H1 (cell line): ENCODE data around the gene FNDC7. TPM values are rescaled to one million over a fixed set of nuclear protein-coding genes. Genes with fewer than 3 reads are reported as not detected.

Experiments
- CTCF ChIA-PET: fragments of 300-600 bp; sonication (Branson Sonifier 250); formaldehyde crosslinking; loops from one replicate; lab custom pipeline; 2021; ENCODE audit not compliant: partially characterized antibody; lab: Charles Lee
- POLR2A ChIA-PET: fragments of 300-600 bp; sonication (Branson Sonifier 250); formaldehyde crosslinking; loops from one replicate; lab custom pipeline; 2021; ENCODE audit warnings: inconsistent platforms; ENCODE audit not compliant: partially characterized antibody; lab: Charles Lee
- DNase-seq, 2 experiments: peaks; one replicate each; pipeline versions ENCODE4 v3.0.0 to v3.0.0-alpha.2; 2010 to 2022; ENCODE audit warnings: low spot score in 2 of 2, low read depth in 1 of 2, mixed read lengths in 1 of 2
- FAIRE-seq: peaks from 2 replicates; lab custom pipeline; 2011; peaks lifted over from hg19 to GRCh38; lab: Jason Lieb, UNC
- H2AFZ ChIP-seq: 2 replicates; pipeline ENCODE4 v1.8.1; 2012; ENCODE audit warnings: low read length, inconsistent platforms
- H2AK5ac ChIP-seq: 2 replicates; pipeline ENCODE4 v1.6.1; 2013; ENCODE audit warnings: low read depth, low read length
- H2BK120ac ChIP-seq: replicated peaks from 2 replicates; pipeline ENCODE3; 2013; ENCODE audit warnings: low read depth, low read length, inconsistent platforms
- H2BK12ac ChIP-seq: 2 replicates; pipeline ENCODE4 v1.6.1; 2013; ENCODE audit warnings: low read depth, low read length
- H2BK15ac ChIP-seq: 2 replicates; pipeline ENCODE4 v1.6.1; 2013; ENCODE audit warnings: low read length
- H2BK20ac ChIP-seq: 2 replicates; pipeline ENCODE4 v1.6.1; 2013; ENCODE audit warnings: low read length
- H2BK5ac ChIP-seq: 2 replicates; pipeline ENCODE4 v1.6.1; 2013; ENCODE audit warnings: low read depth, low read length
- H3K14ac ChIP-seq: 2 replicates; pipeline ENCODE4 v1.6.1; 2013; ENCODE audit warnings: inconsistent platforms; ENCODE audit not compliant: insufficient read length
- H3K18ac ChIP-seq: 2 replicates; pipeline ENCODE4 v1.6.1; 2013; ENCODE audit warnings: low read length; ENCODE audit errors: extremely low read depth
- H3K23ac ChIP-seq: 2 replicates; pipeline ENCODE4 v1.6.1; 2013; ENCODE audit warnings: inconsistent platforms; ENCODE audit not compliant: insufficient read length
- H3K23me2 ChIP-seq: 2 replicates; pipeline ENCODE4 v1.6.1; 2013; ENCODE audit warnings: low read depth, low read length
- H3K27ac ChIP-seq: 2 replicates; pipeline ENCODE4 v1.6.1; 2011; ENCODE audit warnings: low read depth, low read length, inconsistent platforms
- H3K27me3 ChIP-seq, 4 experiments: replicated peaks in 1 of 4; 1 replicate in 1 of 4; 2 replicates in 3 of 4; pipeline versions ENCODE4 v1.6.1 to v1.8.1; 2011 to 2013; ENCODE audit warnings: low read length in 3 of 4, mild to moderate bottlenecking in 3 of 4, inconsistent platforms in 2 of 4, mixed read lengths in 2 of 4, moderate library complexity in 1 of 4; ENCODE audit not compliant: control insufficient read depth in 3 of 4, insufficient read depth in 3 of 4; ENCODE audit errors: extremely low read depth in 1 of 4
- H3K36me3 ChIP-seq, 4 experiments: 2 replicates each; pipeline versions ENCODE4 v1.6.1 to v1.8.1; 2011 to 2013; ENCODE audit warnings: mild to moderate bottlenecking in 4 of 4, low read length in 3 of 4, moderate library complexity in 2 of 4, control low read depth in 1 of 4, inconsistent platforms in 1 of 4; ENCODE audit not compliant: insufficient read depth in 4 of 4, control insufficient read depth in 2 of 4
- H3K4ac ChIP-seq: replicated peaks from 2 replicates; pipeline ENCODE3; 2013; ENCODE audit warnings: low read length, low read depth, mixed read lengths, inconsistent platforms; ENCODE audit not compliant: insufficient read length
- H3K4me1 ChIP-seq, 4 experiments: replicated peaks in 1 of 4; 1 replicate in 1 of 4; 2 replicates in 3 of 4; pipeline versions ENCODE4 v1.6.1 to v1.8.1; 2011 to 2013; ENCODE audit warnings: low read length in 3 of 4, inconsistent platforms in 2 of 4, mixed read lengths in 1 of 4; ENCODE audit not compliant: insufficient read depth in 4 of 4, control insufficient read depth in 3 of 4
- H3K4me2 ChIP-seq, 2 experiments: 2 replicates each; pipeline versions ENCODE4 v1.6.1 to v1.8.1; 2011 to 2013; ENCODE audit warnings: low read depth in 2 of 2, low read length in 2 of 2, control low read depth in 1 of 2, inconsistent platforms in 1 of 2, mild to moderate bottlenecking in 1 of 2; ENCODE audit not compliant: insufficient read depth in 1 of 2
- H3K4me3 ChIP-seq, 4 experiments: fragments of 200-600, 300-600 bp in 1 of 4; sonication (generic), shearing (Covaris generic), sonication (Bioruptor Twin) in 1 of 4; 2 replicates each; pipeline versions ENCODE4 v1.5.1 to v1.8.1; 2011 to 2016; ENCODE audit warnings: low read length in 4 of 4, low read depth in 3 of 4, control low read depth in 2 of 4, inconsistent platforms in 2 of 4, mild to moderate bottlenecking in 2 of 4, mixed read lengths in 1 of 4, moderate library complexity in 1 of 4; ENCODE audit not compliant: insufficient read depth in 2 of 4; ENCODE audit errors: extremely low read depth in 1 of 4
- H3K56ac ChIP-seq: replicated peaks from 2 replicates; pipeline ENCODE3; 2013; ENCODE audit warnings: low read depth, mild to moderate bottlenecking, mixed read lengths, low read length, inconsistent platforms; ENCODE audit not compliant: insufficient read length
- H3K79me1 ChIP-seq: 2 replicates; pipeline ENCODE4 v1.6.1; 2013; ENCODE audit warnings: low read depth, low read length, control low read depth
- H3K79me2 ChIP-seq, 2 experiments: 2 replicates each; pipeline versions ENCODE4 v1.6.1 to v1.8.1; 2012 to 2013; ENCODE audit warnings: low read length in 2 of 2, mild to moderate bottlenecking in 2 of 2, inconsistent platforms in 1 of 2; ENCODE audit not compliant: insufficient read depth in 2 of 2, control insufficient read depth in 1 of 2
- H3K9ac ChIP-seq, 4 experiments: replicated peaks in 1 of 4; 1 replicate in 1 of 4; 2 replicates in 3 of 4; pipeline versions ENCODE4 v1.6.1 to v1.8.1; 2011 to 2013; ENCODE audit warnings: low read depth in 3 of 4, low read length in 3 of 4, control low read depth in 2 of 4, mild to moderate bottlenecking in 2 of 4, moderate library complexity in 2 of 4, inconsistent platforms in 1 of 4; ENCODE audit errors: extremely low read depth in 1 of 4
- H3K9me3 ChIP-seq, 2 experiments: 2 replicates each; pipeline versions ENCODE4 v1.6.1 to v1.8.1; 2012 to 2013; ENCODE audit warnings: mild to moderate bottlenecking in 2 of 2, moderate library complexity in 2 of 2, control low read depth in 1 of 2, inconsistent platforms in 1 of 2, low read depth in 1 of 2, low read length in 1 of 2, mixed read lengths in 1 of 2; ENCODE audit not compliant: insufficient read depth in 2 of 2
- H4K20me1 ChIP-seq, 2 experiments: replicated peaks in 1 of 2; 2 replicates each; pipeline versions ENCODE3 to v1.8.1; 2011 to 2013; ENCODE audit warnings: inconsistent platforms in 2 of 2, low read length in 2 of 2, mild to moderate bottlenecking in 1 of 2; ENCODE audit not compliant: insufficient read depth in 2 of 2, control insufficient read depth in 1 of 2
- H4K5ac ChIP-seq: 2 replicates; pipeline ENCODE4 v1.6.1; 2013; ENCODE audit warnings: low read length, low read depth, mixed read lengths, inconsistent platforms; ENCODE audit not compliant: insufficient read length
- H4K8ac ChIP-seq: 2 replicates; pipeline ENCODE4 v1.8.0; 2013; ENCODE audit warnings: mild to moderate bottlenecking, moderate library complexity, low read length, inconsistent platforms; ENCODE audit not compliant: insufficient read depth; ENCODE audit errors: extremely low read depth
- H4K91ac ChIP-seq: replicated peaks from 2 replicates; pipeline ENCODE3; 2013; ENCODE audit warnings: low read length, mixed read lengths, inconsistent platforms; ENCODE audit not compliant: insufficient read length
- CTCF ChIP-seq, 3 experiments: IDR thresholded peaks; 1 replicate in 2 of 3; 2 replicates in 1 of 3; pipeline versions ENCODE4 v1.5.1 to v1.6.1; 2011; ENCODE audit warnings: low read length in 3 of 3, mild to moderate bottlenecking in 3 of 3, inconsistent platforms in 2 of 3, low read depth in 1 of 3, moderate library complexity in 1 of 3; ENCODE audit not compliant: insufficient read depth in 1 of 3; ENCODE audit errors: control extremely low read depth in 1 of 3
- GTF2F1 ChIP-seq: IDR thresholded peaks from 2 replicates; pipeline ENCODE4 v1.6.1; 2012; ENCODE audit warnings: low read depth, low read length, improper control_type of control experiment, borderline replicate concordance
- RAD21 ChIP-seq, 2 experiments: IDR thresholded peaks in 1 of 2; conservative IDR thresholded peaks in 1 of 2; 2 replicates each; pipeline ENCODE4 v1.6.1; 2011; ENCODE audit warnings: low read depth in 2 of 2, low read length in 2 of 2, improper control_type of control experiment in 1 of 2, inconsistent platforms in 1 of 2, mild to moderate bottlenecking in 1 of 2, moderate library complexity in 1 of 2
- SIN3A ChIP-seq, 2 experiments: IDR thresholded peaks in 1 of 2; conservative IDR thresholded peaks in 1 of 2; 2 replicates each; pipeline ENCODE4 v1.6.1; 2011 to 2012; ENCODE audit warnings: low read length in 2 of 2, improper control_type of control experiment in 1 of 2, low read depth in 1 of 2, mild to moderate bottlenecking in 1 of 2
- TBP ChIP-seq: IDR thresholded peaks from 2 replicates; pipeline ENCODE4 v1.6.1; 2011; ENCODE audit warnings: low read depth, low read length, improper control_type of control experiment
- YY1 ChIP-seq: IDR thresholded peaks from 2 replicates; pipeline ENCODE4 v1.6.1; 2011; ENCODE audit warnings: low read depth, mild to moderate bottlenecking, low read length
- WGBS, 2 experiments: shearing (Covaris generic) in 1 of 2; methylation state at CpG; one replicate each; pipeline versions ENCODE4 v1.1.6 to v1.1.7; 2013 to 2015; ENCODE audit warnings: low lambda C conversion rate in 2 of 2, mixed read lengths in 2 of 2, inconsistent platforms in 1 of 2, low coverage in 1 of 2, missing lambda C conversion rate in 1 of 2; ENCODE audit not compliant: insufficient replicate concordance in 2 of 2, insufficient coverage in 1 of 2, insufficient read length in 1 of 2; ENCODE audit errors: extremely low coverage in 1 of 2, missing lambda C conversion rate in 1 of 2; 5-methylcytosine and 5-hydroxymethylcytosine counted together
- polyA plus RNA-seq, 7 experiments: library from polyadenylated mRNA; depleted of rRNA in 3 of 7; stranded (reverse) in 5 of 7; unstranded in 2 of 7; fragments of >200 nt in 5 of 7; fragments of 200-250 nt in 2 of 7; gene quantifications; 1 replicate in 5 of 7; 2 replicates in 1 of 7; 4 replicates in 1 of 7; pipeline versions ENCODE4 v1.2.1 to v1.2.3, GENCODE V29; 2011 to 2013; ENCODE audit warnings: missing spikeins in 2 of 7, mixed read lengths in 2 of 7
- total RNA-seq: library from RNA; stranded (reverse); fragmentation: NEBNext Ultra II Directional; extraction: Animal tissue kit (Norgen Biotek cat#: 25700); gene quantifications from 2 replicates; pipeline ENCODE4 v1.2.1, GENCODE V29; 2021

The FNDC7 gene
- total and polyA plus RNA-seq, 2 of the 8 experiments (the other 6 are each of a cell fraction or from before 2014, with no cell fraction given) = 0.13 to 0.20 TPM

- Histone ChIP-seq H3K18ac (no peak overlapping the region; the same call in 1 of the 2 replicates), H2AK5ac (no peak overlapping the region), H3K23me2 (no peaks in the 10 kb centered on the region), H4K5ac (no peak overlapping the region), H3K9ac (no peak overlapping the region), H2BK120ac (no peak overlapping the region), H3K4me1 (no peaks in the 10 kb centered on the region), H3K4me2 (no peak overlapping the region), H2BK15ac (no peak overlapping the region), H2BK20ac (no peak overlapping the region), H4K91ac (no peak overlapping the region), H2AFZ (no peak overlapping the region), H3K4me3 (no peak overlapping the region), H3K27ac (no peak overlapping the region), H3K79me2 (no peaks in the 10 kb centered on the region), H4K8ac (no peak overlapping the region), H3K23ac (no peak overlapping the region), H4K20me1 (no peaks in the 10 kb centered on the region), H3K27me3 (no peaks in the 10 kb centered on the region), H2BK12ac (no peak overlapping the region), H3K56ac (no peak overlapping the region), H3K14ac (no peak overlapping the region), H2BK5ac (no peak overlapping the region), H3K79me1 (no peaks in the 10 kb centered on the region), H3K9me3 (no peaks in the 10 kb centered on the region), H3K36me3 (no peaks in the 10 kb centered on the region), H3K4ac (no peak overlapping the region)
- WGBS, 2 experiments = 78 to 100% methylated on average over 1 to 7 of the region's 7 CpGs
- peak; percentile 66 for FAIRE-seq
- DNase-seq = peak in 1 of 2 experiments; percentile 74
- ChIA-PET CTCF (interaction anchor here (0.6 to 6.3 kb wide), 20 partner anchors 9 to 206 kb away, joined by 3 to 29 read pairs (median 4); partner anchors contain the start of genes HENMT1 and PRPF38B), POLR2A (interaction anchor here (0.9 to 3.3 kb wide), 3 partner anchors 8 to 53 kb away, joined by 3 to 21 read pairs (median 4); partner anchors contain the start of gene PRPF38B)
- TF ChIP-seq CTCF (IDR thresholded peaks at IDR 0.05; ENCODE audit: control extremely low read depth in 1 of 3, insufficient read depth in 1 of 3, low read depth in 1 of 3, low read length in 3 of 3) = peak; percentile 59 to 85 (median 85)
- no peak for TF ChIP-seq GTF2F1
- TF ChIP-seq YY1 = no peak
- peak; percentile 51 to 69 for TF ChIP-seq RAD21 (IDR thresholded peaks at IDR 0.05 in 1 of 2, conservative IDR thresholded peaks at IDR 0.05 in 1 of 2; ENCODE audit: low read depth in 2 of 2, low read length in 2 of 2)
- TF ChIP-seq TBP = peak; percentile 74
- no peak for TF ChIP-seq SIN3A (conservative IDR thresholded peaks at IDR 0.05 in 1 of 2, IDR thresholded peaks at IDR 0.05 in 1 of 2; ENCODE audit: low read depth in 1 of 2, low read length in 2 of 2)
- TF ChIP-seq, all 59 proteins: peak for 3
Measured at GRCh38 chr1:108708691-108709660, 3.7 kb upstream of the FNDC7 start.
